ENCODE measurements around the gene MCTP2.

- no peak for TF ChIP-seq CTCF (IDR thresholded peaks at IDR 0.05)
- no peak for TF ChIP-seq POLR2A (IDR thresholded peaks at IDR 0.05)
Measured at GRCh38 chr15:94372821-94373220, 141.5 kb downstream of the MCTP2 start.
